HG02870 (cell line): ENCODE data around the gene NTN5.

Source experiments
- ATAC-seq: cut with Tn5 transposase; IDR thresholded peaks from one replicate; pipeline ENCODE4 v1.9.1; 2021; ENCODE audit warnings: mild to moderate bottlenecking, moderate library complexity; ENCODE audit not compliant: unreplicated experiment

NTN5 gene

DNA sequence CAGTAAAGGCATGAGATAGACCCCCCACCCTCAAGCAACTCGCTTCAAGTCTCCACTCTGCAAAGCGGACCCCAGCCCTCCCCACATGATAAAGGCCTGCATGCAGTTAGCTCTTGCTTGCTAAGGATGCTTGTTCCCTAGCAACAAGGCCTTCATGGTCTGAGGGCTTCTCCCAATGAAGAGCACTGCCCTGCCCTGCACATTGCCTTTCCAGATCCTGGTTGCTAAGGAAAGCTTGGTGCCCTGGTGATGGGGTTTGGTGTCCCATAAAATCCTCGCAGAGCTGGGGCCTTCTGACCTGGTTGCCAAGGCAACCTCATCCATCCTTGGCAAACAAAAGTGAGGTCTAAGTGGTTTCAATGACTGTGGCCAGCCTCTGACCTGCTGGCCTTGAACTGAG, 41.6 kb downstream of the NTN5 start:
- no peak for ATAC-seq

DNA sequence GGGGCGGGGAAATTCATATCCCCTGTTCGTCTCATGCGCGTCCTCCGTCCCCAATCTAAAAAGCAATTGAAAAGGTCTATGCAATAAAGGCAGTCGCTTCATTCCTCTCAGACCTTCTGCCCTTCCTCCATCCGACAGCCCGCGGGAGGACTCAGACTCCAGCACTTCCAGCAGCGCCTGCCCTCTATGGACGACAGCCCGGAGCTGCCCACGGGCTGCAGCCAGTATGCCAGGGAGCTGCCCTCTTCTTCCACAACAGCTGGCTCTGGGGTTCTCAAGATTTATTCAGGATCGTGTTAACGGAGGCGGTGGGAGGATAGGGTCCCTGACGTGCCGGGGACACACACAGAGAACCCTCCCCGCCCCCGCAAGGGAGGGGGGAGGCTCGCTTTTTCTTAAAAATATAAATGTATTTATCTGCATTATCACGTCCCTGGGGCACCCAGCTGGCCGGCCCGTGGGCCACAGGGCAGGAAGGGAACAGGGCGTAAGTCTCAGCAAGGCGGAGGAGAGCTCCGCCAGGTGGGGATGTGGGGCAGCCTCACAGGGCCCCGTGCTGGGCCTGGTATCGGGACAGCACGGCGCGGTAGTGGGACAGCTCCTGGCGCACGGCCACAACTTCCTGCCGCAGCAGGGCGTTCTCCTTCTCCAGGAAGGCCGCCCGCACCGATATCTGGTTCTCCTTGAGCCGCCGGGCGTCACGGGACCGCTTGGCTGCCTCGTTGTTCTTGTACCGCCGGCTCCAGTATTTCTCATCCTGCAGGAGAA, 42.3 kb downstream of the NTN5 start:
- no peak for ATAC-seq

DNA sequence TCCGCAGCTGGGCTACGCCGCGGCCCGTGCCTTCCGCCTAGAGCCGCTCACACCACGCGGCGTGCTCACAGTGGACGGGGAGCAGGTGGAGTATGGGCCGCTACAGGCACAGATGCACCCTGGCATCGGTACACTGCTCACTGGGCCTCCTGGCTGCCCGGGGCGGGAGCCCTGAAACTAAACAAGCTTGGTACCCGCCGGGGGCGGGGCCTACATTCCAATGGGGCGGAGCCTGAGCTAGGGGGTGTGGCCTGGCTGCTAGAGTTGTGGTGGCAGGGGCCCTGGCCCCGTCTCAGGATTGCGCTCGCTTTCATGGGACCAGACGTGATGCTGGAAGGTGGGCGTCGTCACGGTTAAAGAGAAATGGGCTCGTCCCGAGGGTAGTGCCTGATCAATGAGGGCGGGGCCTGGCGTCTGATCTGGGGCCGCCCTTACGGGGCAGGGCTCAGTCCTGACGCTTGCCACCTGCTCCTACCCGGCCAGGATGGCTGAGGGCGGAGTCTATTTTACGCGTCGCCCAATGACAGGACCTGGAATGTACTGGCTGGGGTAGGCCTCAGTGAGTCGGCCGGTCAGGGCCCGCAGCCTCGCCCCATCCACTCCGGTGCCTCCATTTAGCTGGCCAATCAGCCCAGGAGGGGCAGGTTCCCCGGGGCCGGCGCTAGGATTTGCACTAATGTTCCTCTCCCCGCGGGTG, 43.1 kb downstream of the NTN5 start:
- ATAC-seq = no peak

DNA sequence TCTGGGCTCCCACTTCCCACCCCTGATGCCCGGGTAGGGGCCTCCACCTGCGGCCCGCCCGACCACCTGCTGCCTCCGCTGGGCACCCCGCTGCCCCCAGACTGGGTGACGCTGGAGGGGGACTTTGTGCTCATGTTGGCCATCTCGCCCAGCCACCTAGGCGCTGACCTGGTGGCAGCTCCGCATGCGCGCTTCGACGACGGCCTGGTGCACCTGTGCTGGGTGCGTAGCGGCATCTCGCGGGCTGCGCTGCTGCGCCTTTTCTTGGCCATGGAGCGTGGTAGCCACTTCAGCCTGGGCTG, 43.6 kb downstream of the NTN5 start:
- no peak for ATAC-seq

DNA sequence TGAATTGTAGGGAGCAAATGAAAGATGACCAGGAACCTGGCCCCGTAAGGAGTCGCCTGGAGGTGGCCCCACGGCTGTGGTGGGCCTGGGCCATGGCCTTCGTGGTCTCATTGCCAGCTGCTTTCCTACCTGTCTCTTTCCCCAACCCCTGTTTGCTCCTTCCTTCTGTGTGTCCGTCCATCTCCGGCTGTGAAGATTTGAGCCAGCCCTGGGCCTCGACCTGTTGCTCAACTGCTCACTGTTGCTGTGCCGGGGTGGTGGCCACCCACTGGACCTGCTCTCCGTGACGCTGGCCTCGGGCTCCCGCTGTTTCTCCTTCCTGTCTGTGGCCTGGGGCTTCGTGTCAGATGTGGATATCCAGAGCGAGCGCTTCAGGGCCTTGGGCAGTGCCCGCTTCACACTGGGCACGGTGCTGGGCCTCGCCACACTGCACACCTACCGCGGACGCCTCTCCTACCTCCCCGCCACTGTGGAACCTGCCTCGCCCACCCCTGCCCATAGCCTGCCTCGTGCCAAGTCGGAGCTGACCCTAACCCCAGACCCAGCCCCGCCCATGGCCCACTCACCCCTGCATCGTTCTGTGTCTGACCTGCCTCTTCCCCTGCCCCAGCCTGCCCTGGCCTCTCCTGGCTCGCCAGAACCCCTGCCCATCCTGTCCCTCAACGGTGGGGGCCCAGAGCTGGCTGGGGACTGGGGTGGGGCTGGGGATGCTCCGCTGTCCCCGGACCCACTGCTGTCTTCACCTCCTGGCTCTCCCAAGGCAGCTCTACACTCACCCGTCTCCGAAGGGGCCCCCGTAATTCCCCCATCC, 44.1 kb downstream of the NTN5 start:
- no peak for ATAC-seq

DNA sequence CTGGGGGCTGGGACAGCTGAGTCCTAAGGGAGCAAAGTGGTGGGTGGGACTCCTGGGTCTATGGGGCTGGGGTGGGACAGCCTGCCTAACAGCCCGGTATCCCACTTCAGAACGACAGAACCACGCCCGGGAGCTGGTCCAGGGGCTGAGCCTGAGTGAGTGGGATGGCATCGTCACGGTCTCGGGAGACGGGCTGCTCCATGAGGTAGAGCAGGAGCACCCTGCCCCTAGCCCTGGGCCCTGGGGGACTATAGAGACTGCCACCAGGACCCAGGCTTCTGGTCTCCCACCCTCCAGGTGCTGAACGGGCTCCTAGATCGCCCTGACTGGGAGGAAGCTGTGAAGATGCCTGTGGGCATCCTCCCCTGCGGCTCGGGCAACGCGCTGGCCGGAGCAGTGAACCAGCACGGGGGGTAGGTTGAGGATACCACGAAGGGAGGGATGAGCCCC, 44.9 kb downstream of the NTN5 start:
- no peak for ATAC-seq

DNA sequence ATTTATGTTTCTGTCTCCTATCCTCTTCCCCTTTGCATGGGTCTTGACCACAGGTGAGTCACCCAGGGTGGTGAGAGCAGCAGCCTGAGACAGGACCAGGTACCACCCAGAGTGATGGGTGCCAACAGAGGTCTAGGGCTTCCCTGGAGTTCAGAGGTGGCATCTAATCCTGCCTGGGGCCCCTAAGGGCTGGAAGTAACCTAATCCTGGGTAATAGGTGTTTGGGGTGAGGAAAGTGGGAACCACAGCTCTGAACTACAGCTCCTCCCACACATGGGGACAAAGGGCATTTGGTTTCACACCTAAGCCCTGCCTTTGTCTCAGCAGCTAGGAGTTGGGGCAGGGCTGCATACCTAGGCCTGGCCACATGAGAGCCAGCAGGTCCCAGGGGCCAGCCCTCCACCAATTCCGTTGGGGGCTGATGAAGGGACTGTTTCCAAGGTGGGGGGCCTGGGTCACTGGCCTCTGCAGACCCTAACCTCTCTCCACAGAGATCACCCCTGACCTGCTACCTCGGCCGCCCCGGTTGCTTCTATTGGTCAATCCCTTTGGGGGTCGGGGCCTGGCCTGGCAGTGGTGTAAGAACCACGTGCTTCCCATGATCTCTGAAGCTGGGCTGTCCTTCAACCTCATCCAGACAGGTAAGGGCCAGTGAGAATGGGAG, 45.5 kb downstream of the NTN5 start:
- ATAC-seq = no peak

DNA sequence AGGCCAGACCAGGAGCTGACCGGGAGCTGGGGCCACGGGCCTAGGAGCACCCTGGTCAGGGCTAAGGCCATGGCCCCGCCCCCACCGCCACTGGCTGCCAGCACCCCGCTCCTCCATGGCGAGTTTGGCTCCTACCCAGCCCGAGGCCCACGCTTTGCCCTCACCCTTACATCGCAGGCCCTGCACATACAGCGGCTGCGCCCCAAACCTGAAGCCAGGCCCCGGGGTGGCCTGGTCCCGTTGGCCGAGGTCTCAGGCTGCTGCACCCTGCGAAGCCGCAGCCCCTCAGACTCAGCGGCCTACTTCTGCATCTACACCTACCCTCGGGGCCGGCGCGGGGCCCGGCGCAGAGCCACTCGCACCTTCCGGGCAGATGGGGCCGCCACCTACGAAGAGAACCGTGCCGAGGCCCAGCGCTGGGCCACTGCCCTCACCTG, 46.9 kb downstream of the NTN5 start:
- ATAC-seq = no peak

DNA sequence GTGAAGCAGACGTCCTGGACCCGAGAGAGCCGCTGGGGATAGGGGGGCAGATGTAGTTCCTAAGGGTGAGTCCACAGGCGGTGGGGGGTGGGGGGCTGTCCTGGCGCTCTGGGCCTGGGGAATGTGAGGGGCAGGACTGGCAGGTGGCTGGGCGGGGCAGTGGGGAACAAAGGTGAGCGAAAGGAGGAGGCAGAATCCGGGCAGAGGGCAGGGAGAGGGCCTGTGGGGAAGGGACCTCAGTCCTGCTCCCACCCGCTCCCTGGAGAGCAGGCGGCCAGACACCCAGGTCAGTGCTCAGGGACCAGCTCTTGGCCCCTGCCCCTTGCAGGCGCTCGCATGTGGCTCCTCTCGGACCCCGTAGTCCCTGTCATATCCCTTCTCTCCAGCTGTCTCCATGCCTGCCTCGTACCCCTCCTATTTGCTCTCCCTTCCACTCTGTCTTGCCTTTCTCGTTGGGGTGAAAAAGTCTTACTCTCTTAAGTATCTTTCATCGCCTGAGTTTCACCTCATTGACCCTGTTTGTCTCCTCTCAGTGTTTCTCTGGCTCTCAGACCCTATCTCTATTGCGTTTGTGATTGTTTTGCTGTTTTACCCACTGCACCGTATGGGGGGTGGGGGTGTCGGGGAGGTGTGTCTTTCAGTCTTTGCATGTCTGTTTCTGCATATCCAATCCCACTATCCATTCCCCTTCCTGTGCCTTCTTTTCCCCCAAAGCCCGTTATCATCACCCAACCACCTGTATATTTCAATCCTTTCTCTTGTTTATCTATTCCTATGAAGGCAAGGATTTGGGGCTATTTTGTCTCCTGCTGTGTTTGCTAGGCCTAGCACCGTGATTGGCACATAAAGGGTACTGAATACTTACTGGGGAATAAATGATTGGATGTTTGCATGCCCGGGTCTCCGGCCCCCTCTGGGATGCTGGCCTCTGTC, 47.8 kb downstream of the NTN5 start:
- ATAC-seq = no peak

DNA sequence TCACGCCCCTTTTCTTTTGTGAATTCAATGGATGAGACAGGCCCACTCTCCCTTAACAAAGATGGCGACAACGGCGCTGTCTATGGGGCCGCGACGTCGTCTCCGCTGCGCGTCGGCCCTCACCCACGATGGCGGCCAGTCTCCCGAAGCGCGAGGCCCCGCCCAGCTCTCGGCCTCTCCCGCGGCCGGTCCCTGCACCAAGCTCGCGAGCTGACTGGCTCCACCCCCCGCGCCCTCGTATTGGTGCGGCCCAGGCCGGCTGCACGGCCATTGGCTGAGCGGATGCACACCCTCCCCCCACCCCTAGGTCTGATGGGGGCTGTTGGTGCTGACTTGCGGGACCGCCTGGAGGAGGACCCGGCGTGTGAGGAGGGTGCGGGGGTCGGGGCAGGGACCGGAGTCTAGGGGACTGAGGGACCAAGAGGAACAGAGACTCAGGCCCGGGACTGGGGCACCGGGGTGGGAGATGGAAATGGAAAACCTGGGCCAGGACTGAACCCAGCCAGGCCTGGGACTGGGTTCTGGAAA, 48.7 kb downstream of the NTN5 start:
- peak; percentile 53 for ATAC-seq

DNA sequence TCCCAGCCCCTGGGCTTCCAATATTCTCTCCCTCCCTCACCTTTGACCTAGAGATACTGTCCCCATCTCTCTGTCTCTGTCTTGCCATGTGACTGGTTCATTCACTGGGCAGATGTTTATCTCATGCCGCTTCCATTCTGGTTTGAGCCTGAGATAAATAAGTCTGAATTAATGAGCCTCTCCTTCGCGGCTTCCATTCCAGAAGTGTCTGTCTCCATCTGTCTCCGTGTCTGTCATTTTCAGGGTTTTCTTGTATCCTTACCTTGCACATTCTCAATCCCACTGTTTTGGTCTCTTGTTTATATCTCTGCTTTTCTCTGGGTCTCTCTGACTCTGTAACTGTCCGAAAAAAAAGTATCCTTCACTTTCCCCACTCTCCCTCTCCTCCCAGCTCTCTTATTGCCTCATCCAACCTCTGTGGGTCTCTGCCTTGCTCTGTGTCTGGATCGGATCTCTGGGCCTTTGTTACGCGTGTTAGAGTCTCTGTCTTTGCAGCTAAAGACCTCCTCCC, 49.2 kb downstream of the NTN5 start:
- ATAC-seq = no peak

DNA sequence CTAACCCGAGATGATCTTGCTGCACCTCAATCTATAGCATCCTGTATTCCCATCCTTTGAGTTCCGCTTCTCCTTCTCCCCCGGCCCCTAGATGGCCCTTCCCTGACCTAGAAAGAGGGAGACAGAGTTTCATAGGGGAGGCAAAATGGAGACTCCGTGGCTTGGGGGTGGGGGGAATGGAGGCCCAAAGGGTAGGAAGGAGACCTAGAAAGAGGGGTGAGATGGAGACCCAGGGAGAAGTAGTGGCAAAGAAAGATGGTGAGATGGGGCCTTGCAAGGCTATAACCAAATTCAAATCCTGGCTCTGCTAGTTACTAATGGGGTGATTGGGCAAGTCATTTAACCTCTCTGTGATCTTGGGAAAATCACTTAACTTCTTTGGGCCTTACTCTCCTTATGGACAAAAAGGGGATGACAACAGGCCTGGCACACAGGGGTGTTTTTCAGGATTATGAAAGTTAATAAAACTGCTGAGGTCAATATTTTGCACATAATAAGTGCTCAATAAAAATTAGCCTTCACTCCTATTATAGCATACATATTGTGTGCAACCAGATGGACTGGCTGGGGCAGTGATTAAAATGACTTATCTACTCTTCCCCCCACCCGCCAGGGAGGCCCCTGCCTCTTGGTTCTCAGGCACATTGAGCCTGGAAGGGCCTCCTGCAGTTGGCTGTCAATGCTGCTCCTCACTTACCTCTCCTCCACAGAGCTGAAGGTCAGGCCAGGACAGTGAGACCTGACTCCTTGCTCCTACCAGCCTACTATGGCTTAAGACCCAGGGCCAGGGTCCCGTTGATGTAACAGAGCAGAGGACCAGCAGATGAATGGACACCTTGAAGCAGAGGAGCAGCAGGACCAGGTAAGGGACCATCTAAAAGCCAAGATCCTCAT, 52.9 kb downstream of the NTN5 start:
- no peak for ATAC-seq

DNA sequence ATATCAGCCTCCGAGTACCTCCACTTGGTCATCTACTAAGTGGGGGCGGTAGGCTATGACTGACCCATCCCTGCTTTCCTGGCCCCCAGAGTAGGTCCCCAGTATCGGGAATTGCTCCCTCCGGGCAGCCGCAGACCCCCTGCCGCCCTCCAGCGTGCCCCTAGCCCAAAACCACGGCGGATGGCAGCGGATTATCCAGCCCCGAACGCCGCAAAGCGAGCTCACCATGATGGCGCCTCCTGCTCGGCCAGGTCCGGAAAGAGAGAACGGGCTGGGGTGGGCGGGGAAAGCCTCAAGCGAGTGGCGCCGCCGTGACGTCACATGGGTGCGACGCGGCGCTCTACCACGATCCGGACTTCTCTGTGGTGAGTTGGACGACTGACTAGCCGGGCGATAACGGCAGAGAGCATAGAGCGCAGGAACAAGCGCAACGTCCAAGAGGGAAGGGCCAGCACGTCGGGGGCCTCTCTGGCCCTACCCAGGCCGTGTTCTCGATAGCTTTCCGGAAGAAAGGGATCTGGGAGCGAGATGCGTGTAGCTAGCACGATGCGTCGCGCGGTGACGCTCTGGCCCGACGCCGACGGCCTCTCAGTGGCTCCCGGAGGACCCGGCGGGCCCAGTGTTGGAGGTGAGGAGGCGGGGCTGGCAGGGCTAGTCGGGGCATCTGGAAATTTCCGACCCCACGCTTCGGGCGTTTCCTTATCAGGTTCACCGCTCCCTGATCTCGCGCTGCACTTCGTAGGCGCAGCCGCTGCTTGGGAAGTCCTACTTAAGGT, 53.7 kb downstream of the NTN5 start, which contains the start of the genes RPL18 and SPHK2:
Gene RPL18 (minus strand): TSS at position 263 of the 776 bp plus-strand sequence. CDS start 35 bp downstream, at position 228.
Gene SPHK2 (plus strand): TSS at position 591 of the 776 bp plus-strand sequence. CDS start 1,009 bp downstream, outside the sequence.
- ATAC-seq = peak; percentile 80

DNA sequence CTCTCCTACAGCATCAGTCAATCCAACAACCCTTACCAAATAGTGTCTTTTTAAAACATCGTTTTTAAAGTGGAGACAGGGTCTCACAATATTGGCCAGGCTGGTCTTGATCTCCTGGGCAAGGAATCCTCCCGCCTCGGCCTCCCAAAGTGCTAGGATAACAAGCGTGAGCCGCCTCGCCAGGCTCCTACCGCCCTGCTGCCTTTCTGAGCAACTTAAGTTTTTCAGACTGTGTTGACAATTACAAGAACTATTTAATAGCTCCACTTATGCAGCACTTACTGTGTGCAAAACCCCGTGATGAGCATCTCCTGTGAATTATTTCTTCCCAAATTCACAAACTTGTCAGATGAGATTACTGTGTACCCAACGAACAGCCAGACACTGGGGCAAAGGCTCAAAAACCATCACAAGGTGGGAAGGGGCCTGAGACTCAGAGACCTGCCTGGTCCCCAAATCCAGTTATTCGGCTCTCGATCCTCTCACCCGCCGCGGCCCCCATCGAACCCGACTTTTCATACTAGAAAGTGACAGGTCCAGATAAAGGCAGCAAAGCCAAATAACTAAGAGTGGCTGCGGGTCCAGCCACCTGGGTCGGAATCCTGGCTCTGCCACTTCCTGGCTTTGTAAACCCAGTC, 54.4 kb downstream of the NTN5 start:
- no peak for ATAC-seq

DNA sequence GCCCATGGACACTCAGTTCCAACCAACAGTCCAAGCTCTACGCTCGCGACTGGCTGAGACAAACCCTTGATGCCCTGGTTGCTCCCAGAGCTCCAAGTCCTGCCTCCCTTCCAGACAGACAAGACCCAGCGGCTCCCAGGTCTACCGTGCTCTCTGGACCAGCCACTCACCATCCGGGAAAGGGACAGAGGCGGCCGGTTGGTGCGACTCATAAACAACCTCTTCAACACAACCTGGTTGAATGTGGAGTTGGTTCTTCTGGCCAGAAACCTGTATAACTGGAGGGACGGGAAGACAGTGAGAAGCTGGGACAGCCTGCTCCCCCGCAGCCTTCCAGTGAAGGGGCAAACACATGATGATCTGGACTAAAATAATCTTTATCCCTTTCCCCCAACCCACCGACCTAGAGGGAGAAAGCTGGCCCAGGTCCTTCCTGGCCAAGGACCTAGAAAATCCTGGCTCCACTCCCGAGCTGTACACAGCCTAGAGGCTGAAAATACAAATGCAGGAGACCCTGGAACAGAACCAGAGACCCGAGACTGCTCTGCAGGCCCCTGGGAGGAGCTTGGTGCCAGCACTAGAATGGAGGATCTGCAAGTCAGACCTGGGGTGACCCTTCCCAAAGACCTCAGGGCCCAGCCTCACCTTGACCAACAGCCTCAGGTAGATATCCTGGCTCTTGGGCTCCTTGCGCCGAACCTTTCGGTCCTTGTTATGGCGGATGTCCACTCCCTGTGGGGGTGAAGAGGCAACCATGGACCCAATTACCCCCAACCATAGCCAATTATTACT, 55.5 kb downstream of the NTN5 start:
- ATAC-seq = no peak

DNA sequence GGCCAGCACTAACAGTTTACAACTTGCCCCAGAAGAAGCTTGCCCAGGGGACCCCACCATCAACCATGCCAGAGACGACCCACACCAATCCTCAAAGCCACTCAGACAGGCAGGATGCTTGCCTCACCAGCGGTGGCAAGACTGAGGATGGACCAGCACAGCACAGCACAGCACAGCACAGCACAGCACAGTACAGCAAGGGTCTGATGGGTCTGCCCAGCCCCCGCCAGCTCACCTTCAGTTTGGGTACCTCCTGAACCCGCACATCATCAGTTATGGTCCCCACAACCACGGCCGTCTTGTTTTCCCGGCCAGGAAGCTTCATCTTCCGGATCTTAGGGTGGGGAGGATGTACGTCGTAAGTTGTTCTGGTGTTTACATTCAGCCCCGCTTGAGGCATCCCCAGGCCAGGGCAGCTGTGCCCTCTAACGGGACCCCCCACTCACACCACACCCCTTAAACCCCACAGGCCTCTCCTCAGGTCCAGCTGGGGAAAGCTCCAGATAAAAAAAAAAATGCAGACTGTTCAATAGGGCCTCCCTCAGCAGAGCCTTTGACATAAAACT, 56.2 kb downstream of the NTN5 start:
- ATAC-seq = no peak
